ENCODE results near the gene ZBTB40.

ZBTB40 gene

DNA sequence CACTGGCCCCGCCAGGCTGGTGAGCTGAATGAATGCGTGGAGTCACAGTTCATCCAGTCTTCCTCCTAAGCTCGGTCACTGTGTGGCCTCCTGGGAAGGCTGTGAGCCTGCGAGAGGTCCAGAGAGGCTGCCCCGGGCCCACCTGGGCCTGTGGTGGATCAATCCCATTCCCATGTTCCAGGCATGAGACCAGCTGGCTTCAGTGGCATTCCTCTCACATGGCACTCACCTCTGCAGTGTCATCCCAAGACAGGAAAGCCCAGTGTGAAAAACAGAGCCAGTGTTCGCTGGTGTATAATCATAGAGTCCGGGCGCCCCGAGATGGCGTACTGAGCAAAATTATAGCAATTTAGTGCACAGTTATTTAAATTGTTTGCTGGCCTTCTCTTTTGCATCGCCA, 74.0 kb downstream of the ZBTB40 start:
- Histone ChIP-seq H3K36me3 (ENCODE audit: control insufficient read depth, insufficient read depth, low read length, severe bottlenecking) (peaks cover 63% of the 10 kb centered on the region), H3K27me3 (replicated peaks; ENCODE audit: control insufficient read depth, insufficient read depth, low read length) (no peaks in the 10 kb centered on the region), H3K4me3 (ENCODE audit: low read length) (no peak overlapping the region)

GRCh38 chr1:22526098-22526497, 74.4 kb downstream of the ZBTB40 start:
- Histone ChIP-seq H3K4me3 (ENCODE audit: low read length) (no peak overlapping the region), H3K9ac (ENCODE audit: low read length) (no peak overlapping the region), H3K9me3 (ENCODE audit: control insufficient read depth, low read length) (no peaks in the 10 kb centered on the region)

More for the DNA sequence above, 74.0 kb downstream of the ZBTB40 start:
- Histone ChIP-seq H3K9me3 (ENCODE audit: control insufficient read depth, low read length) (no peaks in the 10 kb centered on the region), H3K4me1 (ENCODE audit: control insufficient read depth, insufficient read depth, low read length) (peaks cover 7% of the 10 kb centered on the region), H3K9ac (ENCODE audit: low read length) (no peak overlapping the region)
- DNase-seq (ENCODE audit: low read depth): no peak

DNA sequence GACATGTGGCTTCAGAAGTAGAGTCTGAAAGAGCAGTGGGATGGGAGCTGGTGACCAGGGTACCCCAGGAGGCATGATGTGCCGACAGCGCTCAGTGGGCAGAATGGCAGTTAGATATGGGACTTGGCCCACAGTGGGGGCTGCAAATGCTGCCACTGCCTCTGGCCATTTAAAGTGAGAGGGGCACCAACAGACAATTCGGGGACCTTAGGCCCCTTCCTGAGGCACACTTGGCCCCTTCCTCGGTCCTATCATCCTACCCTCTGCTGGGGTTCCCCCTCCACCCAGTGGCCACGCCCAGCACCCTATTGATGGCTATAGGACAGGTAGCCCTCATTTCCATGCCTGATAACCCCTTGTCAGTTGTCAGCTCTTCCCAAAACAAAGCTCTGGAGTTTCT, 75.0 kb downstream of the ZBTB40 start:
- Histone ChIP-seq H3K4me3 (ENCODE audit: low read length) (no peak overlapping the region), H3K9me3 (ENCODE audit: control insufficient read depth, low read length) (no peaks in the 10 kb centered on the region), H3K27me3 (replicated peaks; ENCODE audit: control insufficient read depth, insufficient read depth, low read length) (no peaks in the 10 kb centered on the region), H3K9ac (ENCODE audit: low read length) (no peak overlapping the region), H3K36me3 (ENCODE audit: control insufficient read depth, insufficient read depth, low read length, severe bottlenecking) (peaks cover 53% of the 10 kb centered on the region), H3K4me1 (ENCODE audit: control insufficient read depth, insufficient read depth, low read length) (peaks cover 11% of the 10 kb centered on the region)
- no peak for DNase-seq (ENCODE audit: low read depth)

More at GRCh38 chr1:22526098-22526497, 74.4 kb downstream of the ZBTB40 start:
- Histone ChIP-seq H3K27me3 (replicated peaks; ENCODE audit: control insufficient read depth, insufficient read depth, low read length) (no peaks in the 10 kb centered on the region), H3K36me3 (ENCODE audit: control insufficient read depth, insufficient read depth, low read length, severe bottlenecking) (peaks cover 59% of the 10 kb centered on the region), H3K4me1 (ENCODE audit: control insufficient read depth, insufficient read depth, low read length) (peaks cover 8% of the 10 kb centered on the region)
- no peak for DNase-seq (ENCODE audit: low read depth)

DNA sequence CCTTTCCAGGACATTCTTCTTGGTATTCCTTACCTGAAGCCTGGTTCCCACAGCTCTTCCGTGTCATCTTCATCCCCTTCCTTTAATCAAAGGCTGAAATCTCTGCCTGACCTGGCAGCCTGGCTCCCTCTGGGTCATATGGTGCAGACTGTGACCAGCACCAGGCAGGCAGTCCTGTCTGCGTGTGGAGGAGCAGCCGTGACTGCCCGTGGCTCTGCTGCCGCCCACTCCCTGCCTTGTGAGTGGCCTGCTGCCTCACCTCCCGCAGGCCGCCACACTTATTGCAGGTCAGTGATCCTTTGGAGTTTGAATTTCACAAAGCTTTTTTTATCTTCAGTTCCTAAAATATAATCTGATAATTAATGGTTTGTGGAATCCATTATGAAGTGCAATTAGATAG, 75.5 kb downstream of the ZBTB40 start:
- no peak for DNase-seq (ENCODE audit: low read depth)
- Histone ChIP-seq H3K36me3 (ENCODE audit: control insufficient read depth, insufficient read depth, low read length, severe bottlenecking) (peaks cover 50% of the 10 kb centered on the region), H3K27me3 (replicated peaks; ENCODE audit: control insufficient read depth, insufficient read depth, low read length) (no peaks in the 10 kb centered on the region), H3K9ac (ENCODE audit: low read length) (no peak overlapping the region), H3K9me3 (ENCODE audit: control insufficient read depth, low read length) (no peaks in the 10 kb centered on the region), H3K4me3 (ENCODE audit: low read length) (no peak overlapping the region), H3K4me1 (ENCODE audit: control insufficient read depth, insufficient read depth, low read length) (peaks cover 11% of the 10 kb centered on the region)

- Histone ChIP-seq H3K4me1 (ENCODE audit: control insufficient read depth, insufficient read depth, low read length) (peaks cover 11% of the 10 kb centered on the region), H3K9ac (ENCODE audit: low read length) (no peak overlapping the region), H3K27me3 (replicated peaks; ENCODE audit: control insufficient read depth, insufficient read depth, low read length) (no peaks in the 10 kb centered on the region), H3K9me3 (ENCODE audit: control insufficient read depth, low read length) (no peaks in the 10 kb centered on the region), H3K4me3 (ENCODE audit: low read length) (no peak overlapping the region), H3K36me3 (ENCODE audit: control insufficient read depth, insufficient read depth, low read length, severe bottlenecking) (peaks cover 45% of the 10 kb centered on the region)
- no peak for DNase-seq (ENCODE audit: low read depth)
Observed at GRCh38 chr1:22527555-22528296, 76.1 kb downstream of the ZBTB40 start.

DNA sequence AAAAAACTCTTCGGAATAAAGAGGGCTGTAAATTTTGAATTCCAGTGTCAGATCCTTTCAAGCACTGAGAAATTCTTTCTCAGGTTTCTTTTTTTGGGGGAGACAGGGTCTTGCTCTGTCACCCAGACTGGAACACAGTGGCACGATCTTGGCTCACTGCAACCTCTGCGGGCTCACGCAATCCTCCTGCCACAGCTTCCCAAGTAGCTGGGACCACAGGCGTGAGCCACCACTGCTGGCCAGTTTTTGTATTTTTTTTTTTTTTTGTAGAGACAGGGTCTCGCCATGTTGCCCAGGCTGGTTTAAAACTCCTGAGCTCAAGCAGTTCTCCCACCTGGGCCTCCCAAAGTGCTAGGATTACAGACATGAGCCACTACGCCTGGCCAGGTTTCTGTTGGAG, 76.8 kb downstream of the ZBTB40 start:
- H3K9me3 ChIP-seq (ENCODE audit: control insufficient read depth, low read length): no peaks in the 10 kb centered on the region
- DNase-seq (ENCODE audit: low read depth): no peak
- peaks cover 11% of the 10 kb centered on the region for H3K4me1 ChIP-seq (ENCODE audit: control insufficient read depth, insufficient read depth, low read length)
- no peak overlapping the region for H3K9ac ChIP-seq (ENCODE audit: low read length)
- peaks cover 41% of the 10 kb centered on the region for H3K36me3 ChIP-seq (ENCODE audit: control insufficient read depth, insufficient read depth, low read length, severe bottlenecking)
- no peak overlapping the region for H3K4me3 ChIP-seq (ENCODE audit: low read length)
- H3K27me3 ChIP-seq (replicated peaks; ENCODE audit: control insufficient read depth, insufficient read depth, low read length): no peaks in the 10 kb centered on the region

GRCh38 chr1:22529901-22530621, 78.4 kb downstream of the ZBTB40 start:
- Histone ChIP-seq H3K9me3 (ENCODE audit: control insufficient read depth, low read length) (no peaks in the 10 kb centered on the region), H3K4me3 (ENCODE audit: low read length) (no peak overlapping the region), H3K27me3 (replicated peaks; ENCODE audit: control insufficient read depth, insufficient read depth, low read length) (no peaks in the 10 kb centered on the region), H3K36me3 (ENCODE audit: control insufficient read depth, insufficient read depth, low read length, severe bottlenecking) (peaks cover 25% of the 10 kb centered on the region), H3K9ac (ENCODE audit: low read length) (no peak overlapping the region), H3K4me1 (ENCODE audit: control insufficient read depth, insufficient read depth, low read length) (peaks cover 11% of the 10 kb centered on the region)
- peak; percentile 35 for DNase-seq (ENCODE audit: low read depth)

DNA sequence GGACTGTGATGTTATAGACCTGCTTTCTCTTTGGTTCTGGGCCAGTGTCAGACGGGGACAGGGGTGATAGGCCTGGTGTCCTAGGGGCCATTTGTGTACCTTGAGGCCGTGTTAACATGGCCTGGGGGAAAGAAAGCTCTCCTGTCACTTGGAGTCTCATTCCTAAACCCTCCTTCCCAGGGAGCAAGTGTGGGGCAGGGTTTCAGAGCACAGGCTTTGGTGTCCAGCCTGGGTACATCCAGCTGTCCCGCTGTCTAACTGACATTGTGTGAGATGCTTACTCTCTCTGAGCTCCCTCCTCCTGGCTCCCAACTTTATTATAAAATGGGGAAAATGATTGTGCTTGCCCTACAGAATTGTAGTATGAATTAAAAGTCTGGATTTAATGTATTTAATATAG, 79.1 kb downstream of the ZBTB40 start:
- Histone ChIP-seq H3K4me1 (ENCODE audit: control insufficient read depth, insufficient read depth, low read length) (peaks cover 11% of the 10 kb centered on the region), H3K9ac (ENCODE audit: low read length) (no peak overlapping the region), H3K36me3 (ENCODE audit: control insufficient read depth, insufficient read depth, low read length, severe bottlenecking) (peaks cover 18% of the 10 kb centered on the region), H3K9me3 (ENCODE audit: control insufficient read depth, low read length) (no peaks in the 10 kb centered on the region), H3K27me3 (replicated peaks; ENCODE audit: control insufficient read depth, insufficient read depth, low read length) (no peaks in the 10 kb centered on the region), H3K4me3 (ENCODE audit: low read length) (no peak overlapping the region)
- no peak for DNase-seq (ENCODE audit: low read depth)

DNA sequence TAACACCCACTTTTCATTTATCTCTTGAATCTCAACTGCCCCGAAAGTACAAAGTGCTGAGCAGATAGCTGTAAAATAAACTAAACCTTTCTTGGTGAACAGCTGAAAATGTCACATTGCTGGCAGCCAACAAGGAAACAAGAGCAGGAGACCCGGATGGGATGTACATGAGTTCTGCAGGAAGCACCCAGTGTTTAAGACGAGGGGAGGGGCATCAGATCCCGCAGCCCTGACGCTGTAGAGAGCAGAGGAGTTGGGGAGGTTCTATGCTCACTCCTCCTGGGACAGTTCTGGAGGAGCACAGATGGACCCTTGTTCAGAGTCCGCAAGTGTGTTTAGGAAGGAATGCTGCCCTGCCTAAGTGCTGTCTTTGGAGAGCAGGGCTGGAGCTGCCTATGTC, 79.6 kb downstream of the ZBTB40 start:
- Histone ChIP-seq H3K4me3 (ENCODE audit: low read length) (no peak overlapping the region), H3K36me3 (ENCODE audit: control insufficient read depth, insufficient read depth, low read length, severe bottlenecking) (peaks cover 14% of the 10 kb centered on the region), H3K4me1 (ENCODE audit: control insufficient read depth, insufficient read depth, low read length) (peaks cover 11% of the 10 kb centered on the region), H3K9ac (ENCODE audit: low read length) (no peak overlapping the region), H3K9me3 (ENCODE audit: control insufficient read depth, low read length) (no peaks in the 10 kb centered on the region), H3K27me3 (replicated peaks; ENCODE audit: control insufficient read depth, insufficient read depth, low read length) (no peaks in the 10 kb centered on the region)
- DNase-seq (ENCODE audit: low read depth): no peak

GRCh38 chr1:22533244-22533895, 81.7 kb downstream of the ZBTB40 start:
- no peaks in the 10 kb centered on the region for H3K27me3 ChIP-seq (replicated peaks; ENCODE audit: control insufficient read depth, insufficient read depth, low read length)
- H3K4me3 ChIP-seq (ENCODE audit: low read length): no peak overlapping the region
- H3K9me3 ChIP-seq (ENCODE audit: control insufficient read depth, low read length): no peaks in the 10 kb centered on the region
- H3K4me1 ChIP-seq (ENCODE audit: control insufficient read depth, insufficient read depth, low read length): peaks cover 11% of the 10 kb centered on the region
- DNase-seq (ENCODE audit: low read depth): no peak
- H3K36me3 ChIP-seq (ENCODE audit: control insufficient read depth, insufficient read depth, low read length, severe bottlenecking): no peaks in the 10 kb centered on the region
- no peak overlapping the region for H3K9ac ChIP-seq (ENCODE audit: low read length)

GRCh38 chr1:22534951-22535350, 83.3 kb downstream of the ZBTB40 start:
- DNase-seq (ENCODE audit: low read depth): no peak
- no peak overlapping the region for H3K9ac ChIP-seq (ENCODE audit: low read length)

More at GRCh38 chr1:22534951-22535350, 83.3 kb downstream of the ZBTB40 start:
- Histone ChIP-seq H3K4me1 (ENCODE audit: control insufficient read depth, insufficient read depth, low read length) (peaks cover 11% of the 10 kb centered on the region), H3K27me3 (replicated peaks; ENCODE audit: control insufficient read depth, insufficient read depth, low read length) (no peaks in the 10 kb centered on the region), H3K4me3 (ENCODE audit: low read length) (no peak overlapping the region), H3K9me3 (ENCODE audit: control insufficient read depth, low read length) (no peaks in the 10 kb centered on the region), H3K36me3 (ENCODE audit: control insufficient read depth, insufficient read depth, low read length, severe bottlenecking) (no peaks in the 10 kb centered on the region)
